ENCODE results near the gene NOP9. TPM values are rescaled to one million over a fixed set of nuclear protein-coding genes. Genes with fewer than 3 reads are reported as not detected.

Gene NOP9
- total and polyA plus RNA-seq, 4 experiments from 2014 or later, result 0.83 to 28.1 (median 12.3) TPM

GRCh38 chr14:24259282-24260025 is 40.2 kb upstream of the NOP9 start:
- intact Hi-C loops (cut with micrococcal nuclease), result no loop called here
- H3K27ac Mint-ChIP-seq, result peak overlapping the region in 1 of 7 donors; percentile 52
- ChIA-PET POLR2A (ENCODE audit: partially characterized antibody) (no interaction called here), CTCF (ENCODE audit: partially characterized antibody) (interaction anchor here (2.4 to 25.6 kb wide), 2 partner anchors 17 to 46 kb away, joined by 10 to 556 read pairs; partner anchors contain the start of genes CIDEB, DHRS1, LTB4R and LTB4R2)
- Histone ChIP-seq H3K27ac (ENCODE audit: low read depth, low read length) (no peak overlapping the region), H3K36me3 (ENCODE audit: insufficient read depth, low read length) (peaks cover 9% of the 10 kb centered on the region), H3K4me1 (ENCODE audit: insufficient read depth, low read length) (no peaks in the 10 kb centered on the region), H3K27me3 (ENCODE audit: insufficient read depth, low read length) (no peaks in the 10 kb centered on the region), H3K4me3 (ENCODE audit: low read length in 2 of 2) (no peak overlapping the region), H3K9me3 (ENCODE audit: control insufficient read depth in 1 of 2, low read length in 2 of 2) (no peaks in the 10 kb centered on the region)
- no peaks in the 10 kb centered on the region for H3K27me3 Mint-ChIP-seq
- H3K9me3 Mint-ChIP-seq, result no peaks in the 10 kb centered on the region
- no peak for DNase-seq
- H3K4me3 Mint-ChIP-seq, result no peak overlapping the region
- peaks cover 6 to 33% of the 10 kb centered on the region in 2 donors for H3K36me3 Mint-ChIP-seq
- no peaks in the 10 kb centered on the region for H3K4me1 Mint-ChIP-seq

DNA sequence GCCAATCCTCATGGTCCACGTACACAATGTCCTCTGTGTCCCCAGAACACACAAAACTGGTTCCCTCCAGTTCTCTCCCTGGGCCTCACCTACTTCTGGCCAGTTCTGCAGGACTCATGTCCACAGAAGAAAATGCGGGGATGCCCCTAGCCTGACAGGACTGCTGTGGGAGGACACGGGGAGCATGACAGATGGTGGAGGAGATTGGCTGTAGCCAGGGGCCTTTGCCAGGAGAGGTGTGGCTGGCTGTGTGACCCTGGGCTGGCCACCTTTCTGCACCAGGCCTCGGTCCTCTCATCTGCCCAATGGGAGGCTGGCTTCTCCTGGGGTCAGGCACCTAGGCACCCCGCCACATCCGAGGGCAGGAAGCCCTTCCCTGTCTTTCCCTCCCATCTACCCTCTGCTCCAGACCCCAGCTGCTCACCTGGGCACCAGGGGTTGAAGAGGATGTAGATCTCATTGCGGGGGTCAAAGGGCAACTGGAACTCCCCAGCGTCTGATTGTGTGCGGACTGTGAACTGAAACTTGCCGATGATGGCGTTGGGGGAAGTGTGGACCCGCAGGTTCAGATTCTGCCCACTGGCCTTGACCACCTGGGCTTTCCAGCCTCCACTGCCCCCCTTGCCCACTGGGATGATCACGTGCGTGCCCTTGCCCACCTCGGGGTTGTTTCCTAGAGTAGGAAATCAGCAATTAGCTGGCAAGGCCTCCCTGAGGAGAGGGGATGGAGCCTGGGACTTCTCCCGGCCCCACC is 39.4 kb upstream of the NOP9 start:
- Mint-ChIP-seq H3K27me3 (no peaks in the 10 kb centered on the region), H3K9me3 (no peaks in the 10 kb centered on the region), H3K27ac (no peak overlapping the region), H3K4me1 (no peaks in the 10 kb centered on the region), H3K36me3 (peaks cover 14 to 29% of the 10 kb centered on the region in 2 donors), H3K4me3 (no peak overlapping the region)
- Histone ChIP-seq H3K27me3 (ENCODE audit: insufficient read depth, low read length) (no peaks in the 10 kb centered on the region), H3K4me1 (ENCODE audit: insufficient read depth, low read length) (no peaks in the 10 kb centered on the region), H3K36me3 (ENCODE audit: insufficient read depth, low read length) (peaks cover 5% of the 10 kb centered on the region), H3K27ac (ENCODE audit: low read depth, low read length) (no peak overlapping the region), H3K9me3 (ENCODE audit: control insufficient read depth in 1 of 2, low read length in 2 of 2) (no peaks in the 10 kb centered on the region), H3K4me3 (ENCODE audit: low read length in 2 of 2) (no peak overlapping the region)
- POLR2A ChIA-PET (ENCODE audit: partially characterized antibody), result no interaction called here
- CTCF ChIA-PET (ENCODE audit: partially characterized antibody), result interaction anchor here (1.7 to 25.6 kb wide), 2 partner anchors 45 to 202 kb away, joined by 4 to 556 read pairs; partner anchors contain the start of genes CIDEB, DHRS1, LTB4R and LTB4R2
- no peak for DNase-seq
- intact Hi-C loops (cut with micrococcal nuclease), result no loop called here

GRCh38 chr14:24260780-24261157 is 38.9 kb upstream of the NOP9 start:
- no peaks in the 10 kb centered on the region for H3K4me1 Mint-ChIP-seq
- no peaks in the 10 kb centered on the region for H3K27me3 ChIP-seq (ENCODE audit: insufficient read depth, low read length)
- no peak for DNase-seq
- H3K4me3 ChIP-seq (ENCODE audit: low read length in 2 of 2), result no peak overlapping the region
- H3K9me3 Mint-ChIP-seq, result no peaks in the 10 kb centered on the region
- ChIA-PET POLR2A (ENCODE audit: partially characterized antibody) (no interaction called here), CTCF (ENCODE audit: partially characterized antibody) (interaction anchor here (1.7 kb wide), 1 partner anchor 202 kb away, joined by 4 read pairs; no protein-coding TSS in a partner anchor)
- H3K27me3 Mint-ChIP-seq, result no peaks in the 10 kb centered on the region
- H3K36me3 Mint-ChIP-seq, result peaks cover 14 to 31% of the 10 kb centered on the region in 2 donors
- no peaks in the 10 kb centered on the region for H3K4me1 ChIP-seq (ENCODE audit: insufficient read depth, low read length)
- no peak overlapping the region for H3K27ac ChIP-seq (ENCODE audit: low read depth, low read length)
- H3K36me3 ChIP-seq (ENCODE audit: insufficient read depth, low read length), result peaks cover 8% of the 10 kb centered on the region
- H3K27ac Mint-ChIP-seq, result no peak overlapping the region
- intact Hi-C loops (cut with micrococcal nuclease), result no loop called here
- no peaks in the 10 kb centered on the region for H3K9me3 ChIP-seq (ENCODE audit: control insufficient read depth in 1 of 2, low read length in 2 of 2)
- no peak overlapping the region for H3K4me3 Mint-ChIP-seq

- Histone ChIP-seq H3K4me1 (ENCODE audit: insufficient read depth, low read length) (no peaks in the 10 kb centered on the region), H3K9me3 (ENCODE audit: control insufficient read depth in 1 of 2, low read length in 2 of 2) (no peaks in the 10 kb centered on the region), H3K27me3 (ENCODE audit: insufficient read depth, low read length) (no peaks in the 10 kb centered on the region), H3K27ac (ENCODE audit: low read depth, low read length) (no peak overlapping the region), H3K4me3 (ENCODE audit: low read length in 2 of 2) (no peak overlapping the region), H3K36me3 (ENCODE audit: insufficient read depth, low read length) (peaks cover 14% of the 10 kb centered on the region)
- Mint-ChIP-seq H3K4me3 (no peak overlapping the region), H3K4me1 (no peaks in the 10 kb centered on the region), H3K36me3 (peaks cover 19 to 37% of the 10 kb centered on the region in 2 donors), H3K9me3 (no peaks in the 10 kb centered on the region), H3K27ac (peak overlapping the region in 2 of 7 donors; percentile 58 to 79), H3K27me3 (no peaks in the 10 kb centered on the region)
- DNase-seq, result no peak
- intact Hi-C loops (cut with micrococcal nuclease), result no loop called here
- ChIA-PET POLR2A (ENCODE audit: partially characterized antibody) (interaction anchor here (1.6 kb wide), 1 partner anchor 19 kb away, joined by 5 read pairs; the partner anchor contains the start of gene TINF2), CTCF (ENCODE audit: partially characterized antibody) (interaction anchor here (0.9 to 1.7 kb wide), 2 partner anchors 10 to 203 kb away, joined by 3 to 4 read pairs; no protein-coding TSS in a partner anchor)
Observed at GRCh38 chr14:24261256-24261968, 38.2 kb upstream of the NOP9 start.

- H3K36me3 ChIP-seq (ENCODE audit: insufficient read depth, low read length), result peaks cover 19% of the 10 kb centered on the region
Observed at GRCh38 chr14:24261969-24262327, 37.7 kb upstream of the NOP9 start.

DNA sequence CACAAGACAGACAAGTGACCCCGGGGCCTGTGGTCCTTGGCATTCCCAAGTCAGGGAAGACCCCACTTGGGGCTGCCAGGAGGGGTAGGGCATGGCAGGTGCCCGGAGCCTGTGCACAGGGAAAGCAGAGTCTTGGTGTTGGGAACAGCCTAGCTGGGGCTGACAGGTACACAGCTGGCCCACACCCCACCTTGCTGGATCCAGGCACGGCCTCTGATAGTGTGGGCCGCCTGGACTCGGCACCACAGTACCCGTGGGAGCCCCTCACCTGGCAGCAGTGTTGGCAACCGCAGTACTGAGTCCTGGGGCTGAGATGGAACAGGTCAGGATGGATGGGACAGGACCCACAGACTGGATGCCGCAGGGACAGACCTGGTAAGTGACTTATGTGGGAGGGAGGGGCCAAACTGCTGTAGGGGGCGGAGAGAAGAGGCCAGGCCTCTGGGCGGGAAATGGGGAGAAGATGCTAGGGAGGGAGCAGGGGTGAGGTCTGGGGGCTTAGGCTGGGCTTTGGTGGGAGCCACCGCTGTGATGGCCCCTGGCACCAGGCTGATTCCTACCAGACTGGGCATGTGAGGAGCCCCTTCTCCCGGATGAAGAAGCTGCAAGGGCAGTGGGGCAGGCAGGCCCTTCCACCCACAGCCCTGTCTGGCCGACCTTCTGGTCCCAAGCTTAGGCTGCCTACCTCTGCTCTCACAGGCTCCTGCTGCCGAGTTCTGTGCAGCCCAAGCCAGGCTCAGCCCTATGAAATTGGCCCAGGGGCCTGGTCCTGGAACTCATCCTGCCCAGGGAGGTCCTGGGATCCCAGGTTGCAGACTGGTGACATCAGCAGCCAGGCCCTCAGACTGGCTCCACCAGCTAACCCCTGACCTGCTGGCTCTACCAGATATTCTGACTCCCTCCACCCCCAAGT is 36.6 kb upstream of the NOP9 start, which contains the start of gene TGM1:
Gene TGM1, minus strand, starts transcription at position 357 of the 913 bp plus-strand sequence. CDS start 825 bp downstream, outside the sequence.
- POLR2A ChIA-PET (ENCODE audit: partially characterized antibody), result interaction anchor here (1.1 to 1.6 kb wide), 5 partner anchors 9 to 167 kb away, joined by 3 to 5 read pairs (median 3); partner anchors contain the start of genes CBLN3, KHNYN and TINF2
- peaks cover 24 to 41% of the 10 kb centered on the region in 2 donors for H3K36me3 Mint-ChIP-seq

More at GRCh38 chr14:24261969-24262327, 37.7 kb upstream of the NOP9 start:
- Mint-ChIP-seq H3K27me3 (no peaks in the 10 kb centered on the region), H3K4me1 (peaks cover 0 to under 1% (median 0%) of the 10 kb centered on the region in 4 donors), H3K9me3 (no peaks in the 10 kb centered on the region), H3K4me3 (no peak overlapping the region), H3K27ac (no peak overlapping the region), H3K36me3 (peaks cover 19 to 40% of the 10 kb centered on the region in 2 donors)
- ChIA-PET POLR2A (ENCODE audit: partially characterized antibody) (interaction anchor here (1.1 to 1.6 kb wide), 2 partner anchors 10 to 19 kb away, joined by 3 to 5 read pairs; partner anchors contain the start of gene TINF2), CTCF (ENCODE audit: partially characterized antibody) (interaction anchor here (0.9 to 1.7 kb wide), 2 partner anchors 11 to 204 kb away, joined by 3 to 4 read pairs; no protein-coding TSS in a partner anchor)
- Histone ChIP-seq H3K9me3 (ENCODE audit: control insufficient read depth in 1 of 2, low read length in 2 of 2) (no peaks in the 10 kb centered on the region), H3K4me3 (ENCODE audit: low read length in 2 of 2) (no peak overlapping the region), H3K4me1 (ENCODE audit: insufficient read depth, low read length) (no peaks in the 10 kb centered on the region), H3K27ac (ENCODE audit: low read depth, low read length) (no peak overlapping the region), H3K27me3 (ENCODE audit: insufficient read depth, low read length) (no peaks in the 10 kb centered on the region)
- intact Hi-C loops (cut with micrococcal nuclease), result no loop called here
- DNase-seq, result no peak

More for the DNA sequence above, 36.6 kb upstream of the NOP9 start, which contains the start of gene TGM1:
- H3K27ac Mint-ChIP-seq, result peak within 1 kb of the TSS in 3 of 7 donors; percentile 8 to 46 (median 37)
- no peaks in the 10 kb centered on the region for H3K4me1 ChIP-seq (ENCODE audit: insufficient read depth, low read length)
- no peak within 1 kb of the TSS for H3K4me3 Mint-ChIP-seq
- peaks cover 0 to 5% (median 0%) of the 10 kb centered on the region in 4 donors for H3K4me1 Mint-ChIP-seq
- CTCF ChIA-PET (ENCODE audit: partially characterized antibody), result interaction anchor here (1.0 to 2.0 kb wide), 2 partner anchors 16 to 20 kb away, joined by 3 to 8 read pairs; partner anchors contain the start of gene TINF2
- peaks cover 27% of the 10 kb centered on the region for H3K36me3 ChIP-seq (ENCODE audit: insufficient read depth, low read length)
- H3K27ac ChIP-seq (ENCODE audit: low read depth, low read length), result no peak within 1 kb of the TSS
- no peak within 1 kb of the TSS for H3K4me3 ChIP-seq (ENCODE audit: low read length in 2 of 2)
- no peaks in the 10 kb centered on the region for H3K27me3 Mint-ChIP-seq
- H3K27me3 ChIP-seq (ENCODE audit: insufficient read depth, low read length), result no peaks in the 10 kb centered on the region
- H3K9me3 Mint-ChIP-seq, result no peaks in the 10 kb centered on the region
- DNase-seq, result no peak
- no peaks in the 10 kb centered on the region for H3K9me3 ChIP-seq (ENCODE audit: control insufficient read depth in 1 of 2, low read length in 2 of 2)
- intact Hi-C loops (cut with micrococcal nuclease), result no loop called here

All from CD4-positive, alpha-beta memory T cell (primary cell).